ENCODE data around the gene TAS2R19. TPM values are rescaled to one million over a fixed set of nuclear protein-coding genes. Genes with fewer than 3 reads are reported as not detected.

TAS2R19 gene
- total and polyA plus RNA-seq, 4 donors = 2.1 to 11.8 TPM; not detected in 2

- Histone ChIP-seq H3K4me3 (ENCODE audit: low read depth in 1 of 3, low read length in 3 of 3) (no peak overlapping the region), H3K4me1 (ENCODE audit: control insufficient read depth in 4 of 4, insufficient read depth in 4 of 4, low read length in 3 of 4) (no peaks in the 10 kb centered on the region), H3K36me3 (ENCODE audit: control insufficient read depth in 4 of 4, insufficient read depth in 3 of 4, low read depth in 1 of 4, low read length in 3 of 4) (no peaks in the 10 kb centered on the region), H3K27me3 (ENCODE audit: control insufficient read depth in 4 of 4, insufficient read depth in 4 of 4, low read length in 3 of 4) (no peaks in the 10 kb centered on the region), H3K9ac (ENCODE audit: low read depth in 1 of 2, low read length in 2 of 2) (no peak overlapping the region), H3K9me3 (ENCODE audit: control insufficient read depth in 4 of 4, low read length in 3 of 4) (no peaks in the 10 kb centered on the region), H3K27ac (ENCODE audit: low read depth in 1 of 2, low read length in 2 of 2) (no peak overlapping the region)
- DNase-seq (ENCODE audit: low spot score) = no peak
- no peak for TF ChIP-seq GABPA (IDR thresholded peaks at IDR 0.05 in 1 of 2, conservative IDR thresholded peaks at IDR 0.05 in 1 of 2)
- no peak for TF ChIP-seq RXRA (IDR thresholded peaks at IDR 0.05)
- TF ChIP-seq FOXA1 (IDR thresholded peaks at IDR 0.05) = no peak
- no peak for TF ChIP-seq YY1 (IDR thresholded peaks at IDR 0.05)
- no peak for TF ChIP-seq TAF1 (conservative IDR thresholded peaks at IDR 0.05)
- TF ChIP-seq HNF4A (conservative IDR thresholded peaks at IDR 0.05) = no peak
- TF ChIP-seq HNF4G (IDR thresholded peaks at IDR 0.05) = no peak
- TF ChIP-seq, protein P1, sequence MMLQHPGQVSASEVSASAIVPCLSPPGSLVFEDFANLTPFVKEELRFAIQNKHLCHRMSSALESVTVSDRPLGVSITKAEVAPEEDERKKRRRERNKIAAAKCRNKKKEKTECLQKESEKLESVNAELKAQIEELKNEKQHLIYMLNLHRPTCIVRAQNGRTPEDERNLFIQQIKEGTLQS (IDR thresholded peaks at IDR 0.05) = no peak
- TF ChIP-seq, protein P2, sequence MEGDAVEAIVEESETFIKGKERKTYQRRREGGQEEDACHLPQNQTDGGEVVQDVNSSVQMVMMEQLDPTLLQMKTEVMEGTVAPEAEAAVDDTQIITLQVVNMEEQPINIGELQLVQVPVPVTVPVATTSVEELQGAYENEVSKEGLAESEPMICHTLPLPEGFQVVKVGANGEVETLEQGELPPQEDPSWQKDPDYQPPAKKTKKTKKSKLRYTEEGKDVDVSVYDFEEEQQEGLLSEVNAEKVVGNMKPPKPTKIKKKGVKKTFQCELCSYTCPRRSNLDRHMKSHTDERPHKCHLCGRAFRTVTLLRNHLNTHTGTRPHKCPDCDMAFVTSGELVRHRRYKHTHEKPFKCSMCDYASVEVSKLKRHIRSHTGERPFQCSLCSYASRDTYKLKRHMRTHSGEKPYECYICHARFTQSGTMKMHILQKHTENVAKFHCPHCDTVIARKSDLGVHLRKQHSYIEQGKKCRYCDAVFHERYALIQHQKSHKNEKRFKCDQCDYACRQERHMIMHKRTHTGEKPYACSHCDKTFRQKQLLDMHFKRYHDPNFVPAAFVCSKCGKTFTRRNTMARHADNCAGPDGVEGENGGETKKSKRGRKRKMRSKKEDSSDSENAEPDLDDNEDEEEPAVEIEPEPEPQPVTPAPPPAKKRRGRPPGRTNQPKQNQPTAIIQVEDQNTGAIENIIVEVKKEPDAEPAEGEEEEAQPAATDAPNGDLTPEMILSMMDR (IDR thresholded peaks at IDR 0.05; ENCODE audit: low read depth, low read length, missing input control) = no peak
- TF ChIP-seq, protein P3, sequence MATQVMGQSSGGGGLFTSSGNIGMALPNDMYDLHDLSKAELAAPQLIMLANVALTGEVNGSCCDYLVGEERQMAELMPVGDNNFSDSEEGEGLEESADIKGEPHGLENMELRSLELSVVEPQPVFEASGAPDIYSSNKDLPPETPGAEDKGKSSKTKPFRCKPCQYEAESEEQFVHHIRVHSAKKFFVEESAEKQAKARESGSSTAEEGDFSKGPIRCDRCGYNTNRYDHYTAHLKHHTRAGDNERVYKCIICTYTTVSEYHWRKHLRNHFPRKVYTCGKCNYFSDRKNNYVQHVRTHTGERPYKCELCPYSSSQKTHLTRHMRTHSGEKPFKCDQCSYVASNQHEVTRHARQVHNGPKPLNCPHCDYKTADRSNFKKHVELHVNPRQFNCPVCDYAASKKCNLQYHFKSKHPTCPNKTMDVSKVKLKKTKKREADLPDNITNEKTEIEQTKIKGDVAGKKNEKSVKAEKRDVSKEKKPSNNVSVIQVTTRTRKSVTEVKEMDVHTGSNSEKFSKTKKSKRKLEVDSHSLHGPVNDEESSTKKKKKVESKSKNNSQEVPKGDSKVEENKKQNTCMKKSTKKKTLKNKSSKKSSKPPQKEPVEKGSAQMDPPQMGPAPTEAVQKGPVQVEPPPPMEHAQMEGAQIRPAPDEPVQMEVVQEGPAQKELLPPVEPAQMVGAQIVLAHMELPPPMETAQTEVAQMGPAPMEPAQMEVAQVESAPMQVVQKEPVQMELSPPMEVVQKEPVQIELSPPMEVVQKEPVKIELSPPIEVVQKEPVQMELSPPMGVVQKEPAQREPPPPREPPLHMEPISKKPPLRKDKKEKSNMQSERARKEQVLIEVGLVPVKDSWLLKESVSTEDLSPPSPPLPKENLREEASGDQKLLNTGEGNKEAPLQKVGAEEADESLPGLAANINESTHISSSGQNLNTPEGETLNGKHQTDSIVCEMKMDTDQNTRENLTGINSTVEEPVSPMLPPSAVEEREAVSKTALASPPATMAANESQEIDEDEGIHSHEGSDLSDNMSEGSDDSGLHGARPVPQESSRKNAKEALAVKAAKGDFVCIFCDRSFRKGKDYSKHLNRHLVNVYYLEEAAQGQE (IDR thresholded peaks at IDR 0.05) = no peak
- TF ChIP-seq MAX (IDR thresholded peaks at IDR 0.05) = no peak
- TF ChIP-seq EGR1 (IDR thresholded peaks at IDR 0.05; ENCODE audit: low read depth in 2 of 2) = no peak
- TF ChIP-seq NR2F2 (IDR thresholded peaks at IDR 0.05) = no peak
- no peak for TF ChIP-seq FOXA2 (IDR thresholded peaks at IDR 0.05)
- no peak for TF ChIP-seq JUND (IDR thresholded peaks at IDR 0.05)
- no peak for TF ChIP-seq ZBTB33 (IDR thresholded peaks at IDR 0.05)
- 100% methylated on average over 1 of the region's 1 CpG for whole genome bisulfite sequencing
These were observed 14.8 kb downstream of the TAS2R19 start for GRCh38 chr12:11007608-11008007.

DNA sequence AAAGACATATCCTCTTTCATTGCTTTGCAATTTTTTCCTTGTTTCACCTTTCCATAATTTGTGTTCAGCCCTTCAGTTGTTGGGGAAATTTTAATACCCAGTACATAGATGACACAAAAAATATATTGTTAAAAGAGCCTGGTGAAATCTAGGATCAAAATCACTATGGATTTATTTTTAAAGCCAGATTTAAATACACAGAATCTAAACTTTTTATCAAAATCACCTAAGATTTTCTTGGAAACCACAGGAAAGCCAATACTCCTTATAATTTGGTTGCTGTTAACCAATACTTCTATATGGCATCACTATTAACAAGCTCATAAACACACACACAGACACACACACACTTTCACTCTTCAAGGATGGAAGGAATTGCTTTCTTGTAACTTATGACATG lies 24.2 kb downstream of the TAS2R19 start, which contains the start of gene TAS2R20:
Gene TAS2R20, minus strand, starts transcription at position 101 of the 400 bp plus-strand sequence. CDS start 429 bp downstream, outside the sequence.
- no peak within 1 kb of the TSS for H3K4me3 ChIP-seq (ENCODE audit: low read depth in 1 of 3, low read length in 3 of 3)
- H3K36me3 ChIP-seq (ENCODE audit: control insufficient read depth in 4 of 4, insufficient read depth in 3 of 4, low read depth in 1 of 4, low read length in 3 of 4) = peaks cover 0 to 3% (median 1%) of the 10 kb centered on the region in 4 donors
- no peaks in the 10 kb centered on the region for H3K9me3 ChIP-seq (ENCODE audit: control insufficient read depth in 4 of 4, low read length in 3 of 4)
- no peak within 1 kb of the TSS for H3K9ac ChIP-seq (ENCODE audit: low read depth in 1 of 2, low read length in 2 of 2)
- H3K27ac ChIP-seq (ENCODE audit: low read depth in 1 of 2, low read length in 2 of 2) = no peak within 1 kb of the TSS
- no peak for DNase-seq (ENCODE audit: low spot score)
- no peaks in the 10 kb centered on the region for H3K4me1 ChIP-seq (ENCODE audit: control insufficient read depth in 4 of 4, insufficient read depth in 4 of 4, low read length in 3 of 4)
- no peaks in the 10 kb centered on the region for H3K27me3 ChIP-seq (ENCODE audit: control insufficient read depth in 4 of 4, insufficient read depth in 4 of 4, low read length in 3 of 4)
- TF ChIP-seq ZBTB33 (IDR thresholded peaks at IDR 0.05) (no peak), TAF1 (conservative IDR thresholded peaks at IDR 0.05) (no peak), HNF4A (conservative IDR thresholded peaks at IDR 0.05) (no peak), RAD21 (IDR thresholded peaks at IDR 0.05) (no peak), NR2F2 (IDR thresholded peaks at IDR 0.05) (no peak), SP1 (IDR thresholded peaks at IDR 0.05) (no peak), FOXA2 (IDR thresholded peaks at IDR 0.05) (no peak), GABPA (IDR thresholded peaks at IDR 0.05 in 1 of 2, conservative IDR thresholded peaks at IDR 0.05 in 1 of 2) (no peak), EGR1 (IDR thresholded peaks at IDR 0.05; ENCODE audit: low read depth in 2 of 2) (no peak), RXRA (IDR thresholded peaks at IDR 0.05) (no peak), JUND (IDR thresholded peaks at IDR 0.05) (no peak)
- TF ChIP-seq, protein P3 (IDR thresholded peaks at IDR 0.05) = no peak
- TF ChIP-seq, protein P1 (IDR thresholded peaks at IDR 0.05) = no peak

Data from liver (tissue), 9 donors.